ENCODE measurements around the gene NTF3. TPM values are rescaled to one million over a fixed set of nuclear protein-coding genes. Genes with fewer than 3 reads are reported as not detected.

NTF3 gene
- total and polyA plus RNA-seq, 2 of the 8 experiments (the other 6 are each of a cell fraction or from before 2014, with no cell fraction given), result 1.4 to 2.3 TPM

DNA sequence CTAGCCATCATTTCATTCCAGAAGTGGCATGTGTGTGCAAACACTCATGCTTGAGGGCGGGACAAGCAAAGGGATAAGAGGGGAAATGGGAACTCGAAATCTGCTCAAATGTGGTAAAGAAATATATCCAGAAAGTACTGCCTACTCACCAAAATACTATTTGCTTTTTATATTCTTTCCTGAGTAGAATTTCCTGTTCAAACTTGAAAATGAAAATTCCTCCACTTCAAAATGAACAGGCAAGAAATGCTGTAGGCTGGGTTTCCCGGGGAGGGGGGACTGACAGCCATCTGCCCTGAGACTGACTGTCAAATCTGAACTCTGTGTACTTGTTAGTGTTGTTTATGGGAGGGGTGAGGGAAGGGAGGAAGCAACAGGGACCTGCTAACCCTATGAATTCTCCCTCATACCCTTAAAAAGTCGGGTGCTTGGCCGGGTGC lies 34.6 kb downstream of the NTF3 start:
- no peak overlapping the region for H2BK15ac ChIP-seq (ENCODE audit: low read length)
- H2BK120ac ChIP-seq (replicated peaks; ENCODE audit: low read depth, low read length), result no peak overlapping the region
- no peak overlapping the region for H2BK12ac ChIP-seq (ENCODE audit: low read depth, low read length)
- H2AK5ac ChIP-seq (ENCODE audit: low read depth, low read length), result no peak overlapping the region
- no peak overlapping the region for H4K91ac ChIP-seq (replicated peaks; ENCODE audit: insufficient read length, low read length)
- no peaks in the 10 kb centered on the region for H4K20me1 ChIP-seq (replicated peaks in 1 of 2; ENCODE audit: control insufficient read depth in 1 of 2, insufficient read depth in 2 of 2, low read length in 2 of 2)
- H3K23ac ChIP-seq (ENCODE audit: insufficient read length), result no peak overlapping the region
- TF ChIP-seq, protein P1, sequence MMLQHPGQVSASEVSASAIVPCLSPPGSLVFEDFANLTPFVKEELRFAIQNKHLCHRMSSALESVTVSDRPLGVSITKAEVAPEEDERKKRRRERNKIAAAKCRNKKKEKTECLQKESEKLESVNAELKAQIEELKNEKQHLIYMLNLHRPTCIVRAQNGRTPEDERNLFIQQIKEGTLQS (IDR thresholded peaks at IDR 0.05; ENCODE audit: insufficient read depth, low read depth, low read length), result no peak
- TF ChIP-seq CTBP2 (IDR thresholded peaks at IDR 0.05; ENCODE audit: borderline replicate concordance, insufficient read depth, insufficient read length, low read length) (no peak), SP2 (IDR thresholded peaks at IDR 0.05; ENCODE audit: low read length) (no peak), KDM5A (IDR thresholded peaks at IDR 0.05; ENCODE audit: low read length) (no peak), BRCA1 (IDR thresholded peaks at IDR 0.05; ENCODE audit: low read depth, low read length) (no peak), GABPA (IDR thresholded peaks at IDR 0.05; ENCODE audit: borderline replicate concordance, insufficient read depth, low read length) (no peak), SRF (IDR thresholded peaks at IDR 0.05; ENCODE audit: low read depth, low read length) (no peak)
- TF ChIP-seq, protein P2, sequence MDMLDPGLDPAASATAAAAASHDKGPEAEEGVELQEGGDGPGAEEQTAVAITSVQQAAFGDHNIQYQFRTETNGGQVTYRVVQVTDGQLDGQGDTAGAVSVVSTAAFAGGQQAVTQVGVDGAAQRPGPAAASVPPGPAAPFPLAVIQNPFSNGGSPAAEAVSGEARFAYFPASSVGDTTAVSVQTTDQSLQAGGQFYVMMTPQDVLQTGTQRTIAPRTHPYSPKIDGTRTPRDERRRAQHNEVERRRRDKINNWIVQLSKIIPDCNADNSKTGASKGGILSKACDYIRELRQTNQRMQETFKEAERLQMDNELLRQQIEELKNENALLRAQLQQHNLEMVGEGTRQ (IDR thresholded peaks at IDR 0.05; ENCODE audit: low read length), result no peak
- no peaks in the 10 kb centered on the region; the same call in 1 of the 2 replicates for H3K79me1 ChIP-seq (ENCODE audit: low read depth, low read length)
- 93% methylated on average over 5 of the region's 5 CpGs; no CpG with 5 or more reads in 1 of the 2 experiments for WGBS, 2 experiments (ENCODE audit: extremely low coverage in 1 of 2, insufficient coverage in 1 of 2, insufficient read length in 1 of 2, insufficient replicate concordance in 2 of 2, low coverage in 1 of 2, low lambda C conversion rate in 2 of 2, missing lambda C conversion rate in 1 of 2)
- no peaks in the 10 kb centered on the region for H3K36me3 ChIP-seq (ENCODE audit: control insufficient read depth in 2 of 4, insufficient read depth in 4 of 4, low read length in 3 of 4)
- H3K4me3 ChIP-seq (ENCODE audit: extremely low read depth in 1 of 4, insufficient read depth in 2 of 4, low read depth in 3 of 4, low read length in 4 of 4), result no peak overlapping the region
- H3K4me2 ChIP-seq (ENCODE audit: insufficient read depth in 1 of 2, low read depth in 2 of 2, low read length in 2 of 2), result no peak overlapping the region
- H3K18ac ChIP-seq (ENCODE audit: extremely low read depth, low read length), result no peak overlapping the region
- no peaks in the 10 kb centered on the region for H3K27me3 ChIP-seq (replicated peaks in 1 of 4; ENCODE audit: control insufficient read depth in 3 of 4, extremely low read depth in 1 of 4, insufficient read depth in 3 of 4, low read length in 3 of 4)
- no peaks in the 10 kb centered on the region for H3K9me3 ChIP-seq (ENCODE audit: insufficient read depth in 2 of 2, low read depth in 1 of 2, low read length in 1 of 2)
- H3K9ac ChIP-seq (replicated peaks in 1 of 4; ENCODE audit: extremely low read depth in 1 of 4, low read depth in 3 of 4, low read length in 3 of 4), result no peak overlapping the region
- H4K8ac ChIP-seq (ENCODE audit: extremely low read depth, insufficient read depth, low read length), result no peak overlapping the region
- H3K4ac ChIP-seq (replicated peaks; ENCODE audit: insufficient read length, low read depth, low read length), result no peak overlapping the region
- FAIRE-seq, result no peak
- H3K27ac ChIP-seq (ENCODE audit: low read depth, low read length), result no peak overlapping the region
- no peak overlapping the region for H3K56ac ChIP-seq (replicated peaks; ENCODE audit: insufficient read length, low read depth, low read length)
- no peaks in the 10 kb centered on the region for H3K79me2 ChIP-seq (ENCODE audit: control insufficient read depth in 1 of 2, insufficient read depth in 2 of 2, low read length in 2 of 2)
- ChIA-PET POLR2A (ENCODE audit: partially characterized antibody) (no interaction called here), CTCF (ENCODE audit: partially characterized antibody) (interaction anchor here (1.1 to 1.4 kb wide), 3 partner anchors 12 to 23 kb away, joined by 3 to 4 read pairs (median 4); no protein-coding TSS in a partner anchor)
- H3K23me2 ChIP-seq (ENCODE audit: low read depth, low read length), result no peaks in the 10 kb centered on the region
- no peak overlapping the region for H2BK5ac ChIP-seq (ENCODE audit: low read depth, low read length)
- H2BK20ac ChIP-seq (ENCODE audit: low read length), result no peak overlapping the region
- no peak for DNase-seq (ENCODE audit: low read depth in 1 of 2, low spot score in 2 of 2)
- peaks cover 0 to 3% (median 0%) of the 10 kb centered on the region in 4 experiments; a peak in 1 of 7 replicates for H3K4me1 ChIP-seq (replicated peaks in 1 of 4; ENCODE audit: control insufficient read depth in 3 of 4, insufficient read depth in 4 of 4, low read length in 3 of 4)
- H4K5ac ChIP-seq (ENCODE audit: insufficient read length, low read depth, low read length), result no peak overlapping the region
- H2AFZ ChIP-seq (ENCODE audit: low read length), result no peak overlapping the region
- H3K14ac ChIP-seq (ENCODE audit: insufficient read length), result no peak overlapping the region
